ENCODE data around the gene NELL2.
A peak's percentile ranks its signal among the peaks of the same experiment; 100 is the strongest.
"Not testable (repeated sequence)": the region's sequence is repeated elsewhere in the genome, so short reads cannot be mapped to it uniquely, and the experiment has no call there.

The NELL2 gene

GRCh38 chr12:44859998-44860689, 16.0 kb downstream of the NELL2 start:
- Mint-ChIP-seq H3K4me3 (peak overlapping the region; percentile 73 to 78), H3K27ac (peak overlapping the region; percentile 84 to 95), H3K9me3 (peaks cover 0 to 15% of the 10 kb centered on the region in 2 donors), H3K27me3 (no peaks in the 10 kb centered on the region), H3K4me1 (peaks cover 90% of the 10 kb centered on the region)
- ATAC-seq (peak; percentile 79), DNase-seq (peak in 1 of 2 donors; percentile 22)

- Mint-ChIP-seq H3K27ac (peak overlapping the region; percentile 21 to 94), H3K4me1 (peaks cover 92% of the 10 kb centered on the region)
Measured at GRCh38 chr12:44858226-44858855, 17.8 kb downstream of the NELL2 start.

GRCh38 chr12:44852483-44852882, 23.6 kb downstream of the NELL2 start:
- Mint-ChIP-seq H3K4me1 (peaks cover 90% of the 10 kb centered on the region), H3K27me3 (no peaks in the 10 kb centered on the region), H3K4me3 (peak overlapping the region; percentile 57 to 80), H3K9me3 (no peaks in the 10 kb centered on the region), H3K27ac (peak overlapping the region; percentile 90 to 97)
- DNase-seq, result peak in 1 of 2 donors; percentile 30
- no peak for ATAC-seq

More at GRCh38 chr12:44858226-44858855, 17.8 kb downstream of the NELL2 start:
- no peak for DNase-seq
- peak; percentile 22 for ATAC-seq
- H3K4me3 Mint-ChIP-seq, result peak overlapping the region; percentile 44 to 86
- H3K27me3 Mint-ChIP-seq, result no peaks in the 10 kb centered on the region
- H3K9me3 Mint-ChIP-seq, result peaks cover 0 to 4% of the 10 kb centered on the region in 2 donors

- peaks cover 90% of the 10 kb centered on the region for H3K4me1 Mint-ChIP-seq
- H3K27me3 Mint-ChIP-seq, result no peaks in the 10 kb centered on the region
- peak overlapping the region; percentile 57 to 80 for H3K4me3 Mint-ChIP-seq
- no peak for DNase-seq
- no peaks in the 10 kb centered on the region for H3K9me3 Mint-ChIP-seq
- peak overlapping the region in 1 of 2 donors; percentile 97 for H3K27ac Mint-ChIP-seq
- no peak for ATAC-seq
Measured at GRCh38 chr12:44851586-44851985, 24.5 kb downstream of the NELL2 start.

GRCh38 chr12:44848703-44849085, 27.4 kb downstream of the NELL2 start:
- Mint-ChIP-seq H3K4me1 (peaks cover 93% of the 10 kb centered on the region), H3K27ac (peak overlapping the region; percentile 89 to 98), H3K4me3 (peak overlapping the region; percentile 63 to 71), H3K27me3 (no peaks in the 10 kb centered on the region), H3K9me3 (no peaks in the 10 kb centered on the region)
- DNase-seq, result peak; percentile 51 to 54
- peak; percentile 72 for ATAC-seq

GRCh38 chr12:44847888-44848702, 28.0 kb downstream of the NELL2 start:
- peak; percentile 72 to 81 for DNase-seq
- Mint-ChIP-seq H3K27me3 (no peaks in the 10 kb centered on the region), H3K9me3 (no peaks in the 10 kb centered on the region), H3K4me3 (peak overlapping the region; percentile 63 to 71), H3K27ac (peak overlapping the region; percentile 89 to 98), H3K4me1 (peaks cover 89% of the 10 kb centered on the region)
- ATAC-seq, result peak; percentile 91

- Mint-ChIP-seq H3K4me3 (peak overlapping the region; percentile 63 to 71), H3K27me3 (no peaks in the 10 kb centered on the region), H3K27ac (peak overlapping the region; percentile 89 to 98), H3K4me1 (peaks cover 84% of the 10 kb centered on the region), H3K9me3 (no peaks in the 10 kb centered on the region)
- DNase-seq (no peak), ATAC-seq (no peak)
Measured at GRCh38 chr12:44847403-44847802, 28.7 kb downstream of the NELL2 start.

GRCh38 chr12:44846826-44847225, 29.3 kb downstream of the NELL2 start:
- ATAC-seq, result no peak
- no peak for DNase-seq
- H3K9me3 Mint-ChIP-seq, result no peaks in the 10 kb centered on the region
- H3K27ac Mint-ChIP-seq, result peak overlapping the region in 1 of 2 donors; percentile 78
- peaks cover 81% of the 10 kb centered on the region for H3K4me1 Mint-ChIP-seq
- no peaks in the 10 kb centered on the region for H3K27me3 Mint-ChIP-seq
- peak overlapping the region; percentile 61 to 71 for H3K4me3 Mint-ChIP-seq

- H3K9me3 Mint-ChIP-seq, result no peaks in the 10 kb centered on the region
- peak overlapping the region; percentile 89 to 94 for H3K27ac Mint-ChIP-seq
- no peaks in the 10 kb centered on the region for H3K27me3 Mint-ChIP-seq
- H3K4me3 Mint-ChIP-seq, result peak overlapping the region; percentile 77 to 82
- ATAC-seq (peak; percentile 62), DNase-seq (peak in 1 of 2 donors; percentile 40)
- H3K4me1 Mint-ChIP-seq, result peaks cover 83% of the 10 kb centered on the region
Measured at GRCh38 chr12:44842669-44843068, 33.4 kb downstream of the NELL2 start.

GRCh38 chr12:44839785-44840184, 36.3 kb downstream of the NELL2 start:
- Mint-ChIP-seq H3K4me1 (peaks cover 83% of the 10 kb centered on the region), H3K27me3 (no peaks in the 10 kb centered on the region), H3K4me3 (peak overlapping the region; percentile 22 to 67), H3K27ac (peak overlapping the region in 1 of 2 donors; percentile 82), H3K9me3 (no peaks in the 10 kb centered on the region)
- DNase-seq, result peak in 1 of 2 donors; percentile 37
- peak; percentile 24 for ATAC-seq

- ATAC-seq, result peak; percentile 37
Measured at GRCh38 chr12:44837114-44837755, 38.9 kb downstream of the NELL2 start.

GRCh38 chr12:44835641-44836379, 40.3 kb downstream of the NELL2 start:
- Mint-ChIP-seq H3K27me3 (no peaks in the 10 kb centered on the region), H3K9me3 (no peaks in the 10 kb centered on the region), H3K4me3 (peak overlapping the region; percentile 78), H3K4me1 (peaks cover 95% of the 10 kb centered on the region), H3K27ac (peak overlapping the region; percentile 93 to 96)
- DNase-seq (peak in 1 of 2 donors; percentile 55), ATAC-seq (peak; percentile 81)

More at GRCh38 chr12:44837114-44837755, 38.9 kb downstream of the NELL2 start:
- Mint-ChIP-seq H3K27ac (peak overlapping the region; percentile 47 to 90), H3K4me3 (peak overlapping the region; percentile 78), H3K9me3 (no peaks in the 10 kb centered on the region), H3K27me3 (no peaks in the 10 kb centered on the region), H3K4me1 (peaks cover 94% of the 10 kb centered on the region)
- DNase-seq, result peak in 1 of 2 donors; percentile 11

GRCh38 chr12:44834996-44835395, 41.1 kb downstream of the NELL2 start:
- Mint-ChIP-seq H3K27ac (peak overlapping the region; percentile 93 to 96), H3K4me3 (peak overlapping the region; percentile 78), H3K4me1 (peaks cover 93% of the 10 kb centered on the region)
- DNase-seq (peak in 1 of 2 donors; percentile 22), ATAC-seq (peak; percentile 49)
- not testable (repeated sequence) for H3K27me3 Mint-ChIP-seq, H3K9me3 Mint-ChIP-seq

GRCh38 chr12:44833561-44833960, 42.6 kb downstream of the NELL2 start:
- Mint-ChIP-seq H3K27ac (peak overlapping the region; percentile 13 to 89), H3K4me3 (peak overlapping the region; percentile 29 to 78), H3K27me3 (no peaks in the 10 kb centered on the region), H3K9me3 (no peaks in the 10 kb centered on the region), H3K4me1 (peaks cover 91% of the 10 kb centered on the region)
- ATAC-seq (no peak), DNase-seq (no peak)
